Gastrocnemius medialis (tissue), 4 donors: Measurements from ENCODE around the gene NAV2. TPM values are rescaled to one million over a fixed set of nuclear protein-coding genes. Genes with fewer than 3 reads are reported as not detected.

ENCODE experiments used
- ATAC-seq, 2 donors: fragments of 150-250 bp; one replicate each; pipeline ENCODE4 v1.9.1; 2016
- DNase-seq, 2 donors: peaks; one replicate each; pipeline ENCODE4 v3.0.0-alpha.2; 2019
- H3K27ac ChIP-seq, 4 donors: fragments of 200-600 bp; sonication (generic); 1 replicate in 1 of 4; 2 replicates in 3 of 4; pipeline ENCODE4 v1.5.1; 2016 to 2018; ENCODE audit warnings: mild to moderate bottlenecking in 2 of 4, moderate library complexity in 1 of 4
- H3K27me3 ChIP-seq, 3 donors: fragments of 200-600 bp; sonication (generic) in 2 of 3; 1 replicate in 1 of 3; 2 replicates in 2 of 3; pipeline versions ENCODE4 v1.5.1 to v1.6.0; 2016 to 2019; ENCODE audit warnings: mild to moderate bottlenecking in 1 of 3, moderate library complexity in 1 of 3
- H3K36me3 ChIP-seq, 2 donors: fragments of 200-600 bp; sonication (generic) in 1 of 2; one replicate each; pipeline ENCODE4 v1.5.1; 2017 to 2018
- H3K4me1 ChIP-seq, 2 donors: fragments of 200-600 bp; sonication (generic) in 1 of 2; one replicate each; pipeline ENCODE4 v1.5.1; 2016 to 2017; ENCODE audit warnings: mild to moderate bottlenecking in 2 of 2
- H3K4me3 ChIP-seq, 4 donors: fragments of 200-600 bp; sonication (generic) in 3 of 4; 1 replicate in 1 of 4; 2 replicates in 3 of 4; pipeline ENCODE4 v1.5.1; 2016 to 2019; ENCODE audit warnings: mild to moderate bottlenecking in 2 of 4
- H3K9me3 ChIP-seq, 3 donors: fragments of 200-600 bp; sonication (generic) in 2 of 3; 1 replicate in 1 of 3; 2 replicates in 2 of 3; pipeline ENCODE4 v1.5.1; 2016 to 2019
- CTCF ChIP-seq, 5 experiments: fragments of 450-650 bp in 3 of 5; fragments of 200-600 bp in 2 of 5; sonication (generic) in 2 of 5; IDR thresholded peaks in 4 of 5; conservative IDR thresholded peaks in 1 of 5; 1 replicate in 4 of 5; 2 replicates in 1 of 5; pipeline ENCODE4 v1.5.1; 2016 to 2019; ENCODE audit warnings: antibody characterized with exemption in 5 of 5, mild to moderate bottlenecking in 3 of 5, moderate library complexity in 3 of 5
- POLR2A ChIP-seq, 2 donors: fragments of 450-650 bp; IDR thresholded peaks; one replicate each; pipeline ENCODE4 v1.6.1; 2017; ENCODE audit warnings: antibody characterized with exemption in 2 of 2, mild to moderate bottlenecking in 2 of 2, moderate library complexity in 2 of 2
- in situ Hi-C, 4 donors: fragments of 200-750 bp; cut with MboI; loops; one replicate each; pipeline versions ENCODE4 v1.15.0 to v1.8.0; 2017; ENCODE audit warnings: low sequenced_read_pairs in 4 of 4
- intact Hi-C: fragments of 100-400 bp; cut with DNase I; formaldehyde crosslinking; loops from one replicate; pipeline ENCODE4 v1.15.1; 2023; ENCODE audit warnings: low total_unique reads
- total RNA-seq, 4 donors: library from RNA; depleted of rRNA; stranded (reverse); fragments of >200 nt; gene quantifications; one replicate each; pipeline versions ENCODE4 v1.1.0 to v1.2.3, GENCODE V29; 2016

NAV2 gene
- total RNA-seq, 4 donors from 2014 or later, result 3.2 to 7.7 (median 5.5) TPM

- no peaks in the 10 kb centered on the region for H3K36me3 ChIP-seq
- H3K4me3 ChIP-seq, result no peak overlapping the region
- intact Hi-C loops (no loop called here), in situ Hi-C loops (loop anchor here in 1 of 4 donors (25.0 kb wide), 1 partner anchor 101 kb away; no protein-coding TSS in a partner anchor)
- H3K9me3 ChIP-seq, result no peaks in the 10 kb centered on the region
- no peaks in the 10 kb centered on the region for H3K27me3 ChIP-seq
- no peak for ATAC-seq
- no peak for DNase-seq
- TF ChIP-seq POLR2A (IDR thresholded peaks at IDR 0.05) (no peak), CTCF (IDR thresholded peaks at IDR 0.05 in 4 of 5, conservative IDR thresholded peaks at IDR 0.05 in 1 of 5) (no peak)
- no peak overlapping the region for H3K27ac ChIP-seq
- no peaks in the 10 kb centered on the region for H3K4me1 ChIP-seq
Measured at GRCh38 chr11:19886498-19886897, 173.9 kb downstream of the NAV2 start.

- in situ Hi-C loops, result loop anchor here in 1 of 4 donors (25.0 kb wide), 1 partner anchor 99 kb away; no protein-coding TSS in a partner anchor
- no peak for TF ChIP-seq POLR2A (IDR thresholded peaks at IDR 0.05)
- TF ChIP-seq CTCF (IDR thresholded peaks at IDR 0.05 in 4 of 5, conservative IDR thresholded peaks at IDR 0.05 in 1 of 5), result no peak
Measured at GRCh38 chr11:19887842-19888241, 175.2 kb downstream of the NAV2 start.

GRCh38 chr11:19889531-19889930 is 176.9 kb downstream of the NAV2 start:
- intact Hi-C loops, result no loop called here
- Histone ChIP-seq H3K4me1 (no peaks in the 10 kb centered on the region), H3K27me3 (no peaks in the 10 kb centered on the region), H3K27ac (no peak overlapping the region), H3K36me3 (no peaks in the 10 kb centered on the region), H3K9me3 (no peaks in the 10 kb centered on the region), H3K4me3 (no peak overlapping the region)
- in situ Hi-C loops, result loop anchor here in 1 of 4 donors (25.0 kb wide), 1 partner anchor 98 kb away; no protein-coding TSS in a partner anchor
- TF ChIP-seq POLR2A (IDR thresholded peaks at IDR 0.05) (no peak), CTCF (IDR thresholded peaks at IDR 0.05 in 4 of 5, conservative IDR thresholded peaks at IDR 0.05 in 1 of 5) (no peak)
- no peak for DNase-seq
- ATAC-seq, result no peak

More at GRCh38 chr11:19887842-19888241, 175.2 kb downstream of the NAV2 start:
- Histone ChIP-seq H3K27ac (no peak overlapping the region), H3K4me3 (no peak overlapping the region), H3K27me3 (no peaks in the 10 kb centered on the region), H3K36me3 (no peaks in the 10 kb centered on the region), H3K9me3 (no peaks in the 10 kb centered on the region), H3K4me1 (no peaks in the 10 kb centered on the region)
- DNase-seq, result no peak
- no peak for ATAC-seq
- intact Hi-C loops, result no loop called here

GRCh38 chr11:19890308-19890707 is 177.7 kb downstream of the NAV2 start:
- intact Hi-C loops, result no loop called here
- H3K36me3 ChIP-seq, result no peaks in the 10 kb centered on the region
- no peak overlapping the region for H3K27ac ChIP-seq
- in situ Hi-C loops, result loop anchor here in 1 of 4 donors (25.0 kb wide), 1 partner anchor 97 kb away; no protein-coding TSS in a partner anchor
- DNase-seq (no peak), ATAC-seq (no peak)
- H3K9me3 ChIP-seq, result no peaks in the 10 kb centered on the region
- TF ChIP-seq POLR2A (IDR thresholded peaks at IDR 0.05), result no peak
- no peak for TF ChIP-seq CTCF (IDR thresholded peaks at IDR 0.05 in 4 of 5, conservative IDR thresholded peaks at IDR 0.05 in 1 of 5)
- peaks cover 0 to 3% of the 10 kb centered on the region in 2 donors for H3K4me1 ChIP-seq
- H3K27me3 ChIP-seq, result no peaks in the 10 kb centered on the region
- H3K4me3 ChIP-seq, result no peak overlapping the region

- in situ Hi-C loops (loop anchor here in 1 of 4 donors (25.0 kb wide), 1 partner anchor 96 kb away; no protein-coding TSS in a partner anchor), intact Hi-C loops (no loop called here)
- no peak overlapping the region for H3K4me3 ChIP-seq
- no peaks in the 10 kb centered on the region for H3K36me3 ChIP-seq
- no peak for ATAC-seq
- no peaks in the 10 kb centered on the region for H3K27me3 ChIP-seq
- no peak for TF ChIP-seq POLR2A (IDR thresholded peaks at IDR 0.05)
- no peak for TF ChIP-seq CTCF (IDR thresholded peaks at IDR 0.05 in 4 of 5, conservative IDR thresholded peaks at IDR 0.05 in 1 of 5)
- no peaks in the 10 kb centered on the region for H3K9me3 ChIP-seq
- H3K27ac ChIP-seq, result no peak overlapping the region
- H3K4me1 ChIP-seq, result peaks cover 0 to 5% of the 10 kb centered on the region in 2 donors
- DNase-seq, result no peak
Measured at GRCh38 chr11:19891022-19891421, 178.4 kb downstream of the NAV2 start.
